MV-4-11 (cell line): ENCODE results near the gene PPP6R2.

Experiments
- DNase-seq: peaks from one replicate; lab custom pipeline; 2025; lab: John Stamatoyannopoulos, UW

The PPP6R2 gene

DNA sequence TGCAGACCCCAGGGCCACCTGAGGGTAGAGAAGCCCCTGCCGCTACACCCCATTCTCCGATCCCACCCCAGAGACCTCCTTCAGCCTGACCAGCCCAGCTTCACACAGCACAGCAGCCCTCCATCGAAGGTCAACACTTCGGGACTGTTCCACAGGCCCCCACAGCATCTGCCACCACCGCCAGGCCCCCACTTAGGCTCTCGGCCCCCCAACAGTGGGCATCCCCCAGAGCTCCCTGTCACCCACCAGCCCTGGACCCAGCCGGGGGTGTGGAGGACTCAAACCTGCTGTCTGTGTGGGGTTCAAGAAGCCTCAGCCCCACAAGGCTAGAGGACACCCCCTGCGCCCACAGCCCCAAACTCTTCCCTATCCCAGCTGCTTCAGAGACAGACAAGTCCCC lies 125.5 kb downstream of the PPP6R2 start:
- DNase-seq, result no peak

DNA sequence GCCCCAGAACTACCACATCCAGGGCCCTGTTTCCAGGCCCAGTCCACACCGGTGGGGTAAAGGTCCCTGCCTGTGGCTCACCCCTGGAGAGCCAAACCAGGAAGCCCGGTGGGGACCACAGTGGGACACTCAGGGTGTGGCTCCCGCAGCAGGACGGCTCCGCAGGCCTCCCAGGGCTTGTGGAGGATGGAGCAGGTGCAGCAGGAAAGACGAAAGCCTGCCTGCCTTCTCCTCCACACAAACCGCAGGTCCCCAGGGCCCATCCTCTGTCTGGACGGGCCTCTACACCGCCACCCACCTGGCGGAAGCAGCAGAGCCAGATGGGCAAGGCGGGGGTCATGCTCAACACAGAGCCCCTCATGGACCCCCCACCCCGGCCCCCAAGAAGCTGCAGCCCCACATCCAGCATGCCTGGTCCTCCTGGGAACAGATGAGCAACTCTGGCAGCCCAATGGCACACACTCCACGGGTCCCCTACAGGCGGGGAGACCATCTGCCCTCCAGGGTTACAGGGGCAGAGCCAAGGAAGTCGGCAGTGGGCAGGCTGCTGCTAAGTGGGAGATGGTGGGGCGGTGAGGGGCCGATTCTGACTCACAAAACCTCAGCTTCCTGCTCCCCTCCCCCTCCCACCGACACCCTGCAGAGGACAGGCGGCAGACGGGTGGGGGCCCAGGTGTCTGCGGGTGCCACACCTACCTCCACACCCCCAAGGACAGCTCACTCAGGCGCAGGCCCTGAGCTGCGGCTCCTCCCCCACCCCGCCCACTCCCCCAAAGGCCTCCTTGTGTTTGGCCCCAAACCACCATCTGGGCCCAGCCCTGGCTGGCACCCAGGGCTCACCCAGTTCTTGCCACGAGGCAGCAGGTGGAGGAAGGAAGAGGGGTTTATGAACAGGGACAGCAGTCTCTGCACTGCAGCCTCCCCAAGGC lies 126.5 kb downstream of the PPP6R2 start:
- DNase-seq, result peak; percentile 87

DNA sequence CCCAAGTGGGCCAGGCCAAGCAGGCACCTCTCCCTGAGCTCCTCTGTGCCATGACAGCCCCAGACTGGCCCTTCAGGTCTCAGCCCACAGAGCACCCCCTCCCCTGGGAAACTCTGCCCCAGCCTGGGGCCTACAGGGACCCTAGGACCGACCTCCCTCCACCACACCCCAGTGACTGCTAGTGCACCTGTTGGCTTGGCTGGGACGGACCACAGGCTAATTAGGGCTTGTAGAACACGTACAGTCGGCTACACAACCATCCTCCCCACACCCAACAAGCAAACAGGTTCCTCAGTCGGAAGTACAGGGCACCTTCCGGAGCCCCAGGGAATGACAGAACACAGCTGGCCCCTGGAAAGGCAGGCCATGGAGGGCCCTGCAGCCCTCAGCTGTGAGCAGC lies 127.4 kb downstream of the PPP6R2 start:
- DNase-seq, result no peak

DNA sequence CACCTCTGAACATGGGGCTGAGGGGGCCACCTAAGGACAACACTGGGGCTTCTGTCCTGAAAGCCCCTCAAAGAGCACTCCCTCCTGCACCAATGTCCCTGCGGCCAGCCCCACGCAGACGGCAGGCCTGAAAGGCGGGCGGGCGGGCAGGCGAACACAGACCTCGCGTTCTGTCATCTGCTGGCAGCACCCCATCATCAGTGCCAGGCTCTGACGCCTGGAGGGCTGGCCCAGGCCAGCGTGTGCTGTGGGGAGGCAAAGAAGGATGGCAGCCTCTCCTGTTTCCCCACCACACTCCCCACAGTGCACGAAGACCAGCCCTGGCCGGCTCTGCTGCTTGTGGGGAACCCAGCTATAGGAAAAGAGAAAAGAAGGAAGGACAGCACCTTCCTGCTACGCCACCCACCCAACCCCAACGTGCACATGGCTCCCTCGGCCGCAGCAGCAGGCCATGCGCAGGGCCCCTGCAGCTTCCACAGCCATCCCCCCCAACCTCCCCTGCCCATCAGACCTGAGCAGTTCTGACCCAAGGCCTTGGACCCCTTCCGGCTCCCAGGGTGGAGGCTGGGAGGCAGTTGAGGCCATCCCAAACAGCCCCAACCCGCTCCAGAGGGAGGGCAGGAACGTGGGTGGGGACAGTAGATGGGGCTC lies 128.2 kb downstream of the PPP6R2 start:
- DNase-seq, result no peak

DNA sequence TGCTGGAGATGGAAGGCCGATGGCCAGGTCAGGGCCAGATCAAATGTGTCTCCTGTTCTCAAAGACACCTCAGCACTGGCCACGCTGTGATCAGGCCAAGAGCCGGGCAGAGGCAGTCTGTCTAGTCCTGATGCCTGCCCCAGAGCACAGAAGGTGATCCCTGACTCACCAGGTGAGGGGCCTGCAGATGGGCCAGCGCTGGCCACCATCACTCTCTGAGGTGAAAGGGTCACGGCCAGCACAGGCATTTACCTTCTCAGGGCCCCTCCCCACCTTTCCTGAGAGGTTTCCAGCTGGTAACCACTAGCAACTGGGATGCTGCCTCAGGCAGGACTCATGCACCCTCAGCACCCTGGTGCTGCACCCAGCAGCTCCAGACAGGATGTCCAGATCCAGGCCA lies 128.8 kb downstream of the PPP6R2 start:
- no peak for DNase-seq

DNA sequence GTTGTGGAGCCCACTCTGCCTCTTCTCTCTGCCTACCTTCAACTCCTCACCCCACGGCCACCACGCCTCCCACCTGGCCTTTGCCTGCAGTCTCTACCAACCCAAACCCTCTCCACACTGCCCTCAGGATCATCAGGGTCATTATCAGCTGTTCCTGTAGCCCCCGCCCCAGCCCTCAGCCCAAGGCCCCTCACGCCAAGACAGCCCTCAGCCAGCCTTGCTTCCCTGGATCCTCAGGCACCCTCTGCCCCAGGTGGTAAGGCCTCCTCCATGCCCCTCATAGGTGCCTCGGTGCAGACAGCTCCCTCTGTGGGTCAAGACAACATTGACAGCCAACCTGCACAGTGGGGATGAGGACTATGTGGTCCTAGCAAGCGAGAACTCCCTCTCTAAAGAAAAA lies 130.0 kb downstream of the PPP6R2 start:
- DNase-seq, result no peak

DNA sequence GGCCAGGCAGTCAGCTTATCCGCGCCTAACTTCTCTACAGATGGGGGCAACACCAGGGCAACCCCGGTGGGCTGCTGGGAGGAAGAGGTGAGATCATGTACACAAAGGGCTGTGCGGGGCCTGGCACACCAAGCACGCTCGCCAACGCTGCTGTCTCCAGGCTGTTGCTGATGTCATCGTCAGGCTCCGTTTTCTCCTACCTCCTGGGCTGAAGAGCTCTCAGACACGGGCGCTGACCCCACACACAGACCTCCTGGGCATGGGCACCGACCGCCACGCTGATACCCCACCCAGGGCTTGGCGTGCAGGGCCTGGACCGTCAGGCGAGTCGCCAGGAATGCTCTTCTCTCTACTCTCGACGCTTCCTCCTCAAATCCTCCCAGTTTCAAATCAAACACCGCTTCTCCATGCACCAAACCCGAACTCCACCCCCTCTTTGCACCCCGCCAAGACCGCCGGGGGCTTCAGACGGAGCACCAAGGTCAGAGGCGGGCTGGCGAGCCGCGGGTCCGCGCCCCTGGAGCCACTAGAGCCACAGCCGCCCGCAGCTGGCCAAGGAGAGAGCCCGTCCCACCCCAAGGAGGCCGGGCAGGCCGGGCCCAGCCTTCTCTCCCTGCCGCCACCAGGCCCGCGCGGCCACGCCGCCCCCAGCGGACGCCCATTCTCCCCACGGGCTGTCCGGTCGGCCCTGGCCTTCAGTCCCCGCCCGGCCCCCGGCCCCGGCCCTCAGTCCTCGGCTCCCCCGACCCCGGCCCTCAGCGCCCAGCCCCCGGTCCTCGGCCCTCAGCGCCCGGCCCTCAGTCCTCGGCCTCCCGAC lies 130.9 kb downstream of the PPP6R2 start:
- DNase-seq, result no peak

DNA sequence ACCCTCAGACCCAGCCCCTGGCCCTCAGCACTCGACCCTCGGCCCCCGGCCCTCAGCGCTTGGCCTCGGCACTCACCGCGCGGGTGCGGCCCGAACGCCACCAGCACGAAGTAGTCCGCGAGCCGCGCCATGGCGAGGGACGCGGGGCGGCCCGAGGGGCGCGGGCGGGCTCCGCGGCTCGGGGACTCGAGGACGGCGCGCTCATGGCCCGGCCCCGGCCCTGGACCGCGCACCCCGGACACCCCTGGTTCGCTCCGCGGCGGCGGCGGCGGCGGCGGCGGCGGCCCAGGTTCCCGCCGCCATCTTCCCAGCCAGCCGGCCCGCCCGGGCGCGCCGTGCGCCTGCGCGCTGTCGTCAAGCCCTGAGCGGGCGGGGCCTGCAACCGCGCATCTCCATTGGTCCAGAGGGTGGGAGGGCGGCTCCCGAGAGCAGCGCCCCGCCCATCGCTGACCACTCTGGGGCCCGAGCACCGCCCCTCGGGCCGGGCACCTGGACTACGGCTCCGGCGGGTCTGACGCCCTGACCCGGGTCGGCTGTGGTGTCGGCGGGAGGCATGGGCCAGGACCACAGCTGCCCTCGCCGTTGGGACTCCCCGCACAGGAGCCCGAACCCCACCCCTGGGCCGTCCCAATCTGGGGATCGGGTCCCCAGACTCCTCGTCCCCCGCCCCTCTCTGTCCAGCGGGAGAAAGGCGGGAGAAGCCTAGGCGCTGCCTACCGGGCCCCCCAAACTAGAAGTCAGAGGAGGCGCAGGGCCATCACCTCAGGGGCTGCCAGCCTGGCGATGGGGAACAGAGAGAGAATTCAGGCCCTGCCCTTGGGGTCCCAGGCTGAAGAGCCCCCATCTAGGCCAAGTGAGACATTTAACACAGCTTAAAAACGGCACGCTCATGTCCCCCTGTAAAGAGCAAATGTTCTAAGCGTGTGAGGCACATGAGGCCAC lies 131.9 kb downstream of the PPP6R2 start, which contains the start of gene SBF1:
Gene SBF1, minus strand, starts transcription at position 326 of the 942 bp plus-strand sequence. Its CDS starts 195 bp downstream, at position 131.
- peak; percentile 75 for DNase-seq

DNA sequence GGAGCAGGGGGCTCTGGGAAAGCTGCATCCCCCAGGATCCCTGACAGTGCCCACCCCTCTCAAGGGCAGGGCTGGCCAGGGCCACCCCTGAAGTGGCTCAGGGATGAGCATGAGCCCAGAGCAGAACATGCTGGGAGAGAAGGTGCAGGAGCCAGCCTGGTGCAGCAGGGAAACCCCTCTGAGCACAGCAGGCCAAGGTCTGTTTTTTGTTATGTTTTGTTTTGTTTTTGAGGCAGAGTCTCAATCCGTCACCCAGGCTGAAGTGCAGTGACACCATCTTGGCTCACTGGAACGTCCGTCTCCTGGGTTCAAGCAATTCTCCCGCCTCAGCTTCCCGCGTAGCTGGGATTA lies 132.5 kb downstream of the PPP6R2 start:
- DNase-seq, result no peak

DNA sequence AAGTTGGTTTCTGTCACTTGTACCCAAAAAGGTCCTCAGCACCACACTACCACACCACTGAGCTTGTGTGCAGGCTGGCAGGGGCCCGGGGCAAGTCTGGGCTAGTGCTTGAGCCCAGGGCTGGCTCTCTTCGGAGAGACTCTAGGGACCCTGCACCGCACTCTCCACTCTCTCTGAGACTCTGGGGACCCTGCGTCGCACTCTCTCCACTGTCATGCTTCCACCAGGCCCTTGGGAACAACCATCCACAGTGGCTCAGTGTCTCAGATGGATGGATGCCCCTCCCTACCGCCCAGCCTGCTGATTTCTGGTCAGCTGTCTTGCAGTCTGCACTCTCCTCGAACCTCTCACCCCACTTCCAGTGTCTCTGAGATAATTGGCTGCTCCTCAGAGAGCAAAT lies 133.7 kb downstream of the PPP6R2 start:
- no peak for DNase-seq

DNA sequence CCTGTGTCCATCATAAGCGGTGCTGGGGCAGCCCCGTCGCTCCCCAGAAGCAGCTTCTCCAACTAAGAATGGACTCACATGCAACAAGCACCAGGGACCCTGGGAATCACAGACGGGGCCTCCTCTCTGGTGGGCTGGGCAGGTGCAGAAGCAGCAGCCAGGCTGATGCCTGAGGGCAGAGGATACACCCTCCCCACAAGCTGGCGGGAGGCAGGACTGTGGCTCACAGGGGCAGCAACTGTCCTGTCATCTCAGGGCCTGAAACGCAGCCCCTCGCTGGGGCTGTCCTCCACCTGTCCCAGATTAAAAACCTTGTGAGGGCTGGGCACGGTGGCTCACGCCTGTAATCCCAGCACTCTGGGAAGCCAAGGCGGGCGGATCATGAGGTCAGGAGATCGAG lies 134.8 kb downstream of the PPP6R2 start:
- DNase-seq, result no peak

DNA sequence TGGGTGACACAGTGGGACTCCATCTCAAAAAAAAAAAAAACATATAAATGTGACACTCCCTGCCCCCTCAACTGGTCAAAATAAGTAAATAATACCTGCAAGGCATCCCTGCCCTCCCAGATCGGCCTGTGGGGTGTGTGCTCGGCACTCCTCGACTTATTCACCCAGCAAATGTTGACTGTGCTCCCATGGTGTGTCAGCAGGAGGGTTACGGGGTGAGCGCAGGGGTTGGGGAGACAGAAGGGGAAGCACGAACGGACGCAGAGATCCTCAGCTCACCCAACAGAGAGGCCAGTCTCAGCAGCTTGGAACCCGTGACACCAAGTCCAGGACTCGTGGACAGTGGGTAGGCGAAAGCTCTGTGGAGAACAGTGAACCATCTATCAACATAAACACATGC lies 136.6 kb downstream of the PPP6R2 start:
- DNase-seq, result no peak

DNA sequence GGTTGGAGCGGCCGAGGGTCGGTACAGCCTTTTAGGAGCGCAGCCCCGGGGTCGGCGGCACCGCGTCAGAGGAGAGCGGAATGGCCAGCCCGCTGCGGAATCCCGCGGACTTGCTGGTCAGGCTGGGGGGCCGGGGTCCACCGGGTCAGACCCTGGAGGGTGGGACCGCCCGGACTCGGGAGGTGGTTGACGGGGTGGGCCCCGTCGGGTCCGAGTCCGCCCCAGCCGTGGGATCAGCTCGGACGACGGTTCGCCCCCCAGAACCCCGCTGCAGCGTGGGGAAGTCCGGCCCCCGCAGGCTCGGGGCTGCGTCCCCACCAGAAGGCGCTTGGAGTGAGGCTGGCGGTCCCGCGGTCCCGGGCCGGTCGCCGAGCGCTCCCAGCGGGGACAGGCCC lies 137.9 kb downstream of the PPP6R2 start:
- no peak for DNase-seq

DNA sequence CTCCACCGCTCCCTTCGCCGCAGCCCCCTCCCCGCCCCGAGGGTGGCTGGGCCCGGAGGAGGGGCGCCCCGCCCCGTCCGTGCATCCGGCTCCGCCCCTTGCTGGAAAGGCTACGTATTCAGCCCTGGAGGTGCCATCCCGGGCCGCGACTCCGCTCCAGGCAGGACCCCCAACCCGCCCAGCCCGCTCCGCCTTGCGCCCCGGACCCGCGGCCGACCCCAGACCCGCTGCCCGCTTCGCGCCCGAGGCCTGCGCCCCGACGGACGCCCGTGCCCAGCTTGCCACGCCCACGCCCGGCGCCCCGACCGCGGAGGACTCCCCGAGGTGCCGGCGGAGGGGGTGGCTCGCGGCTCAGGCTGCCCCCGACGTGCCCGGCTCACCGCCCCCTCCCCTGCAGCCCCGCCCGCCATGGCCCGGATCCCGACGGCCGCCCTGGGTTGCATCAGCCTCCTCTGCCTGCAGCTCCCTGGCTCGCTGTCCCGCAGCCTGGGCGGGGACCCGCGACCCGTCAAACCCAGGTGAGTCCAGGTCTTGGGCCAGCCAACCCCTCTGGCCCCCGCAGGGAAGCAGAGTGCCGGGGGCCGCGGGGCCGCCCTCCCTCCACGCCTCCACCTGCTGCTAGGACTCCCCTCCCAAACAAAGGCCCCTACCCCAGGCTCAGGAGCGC lies 138.4 kb downstream of the PPP6R2 start, which contains the start of gene ADM2:
Gene ADM2, plus strand, starts transcription at position 104 of the 667 bp plus-strand sequence. Its CDS starts 305 bp downstream, at position 409.
- DNase-seq, result no peak

DNA sequence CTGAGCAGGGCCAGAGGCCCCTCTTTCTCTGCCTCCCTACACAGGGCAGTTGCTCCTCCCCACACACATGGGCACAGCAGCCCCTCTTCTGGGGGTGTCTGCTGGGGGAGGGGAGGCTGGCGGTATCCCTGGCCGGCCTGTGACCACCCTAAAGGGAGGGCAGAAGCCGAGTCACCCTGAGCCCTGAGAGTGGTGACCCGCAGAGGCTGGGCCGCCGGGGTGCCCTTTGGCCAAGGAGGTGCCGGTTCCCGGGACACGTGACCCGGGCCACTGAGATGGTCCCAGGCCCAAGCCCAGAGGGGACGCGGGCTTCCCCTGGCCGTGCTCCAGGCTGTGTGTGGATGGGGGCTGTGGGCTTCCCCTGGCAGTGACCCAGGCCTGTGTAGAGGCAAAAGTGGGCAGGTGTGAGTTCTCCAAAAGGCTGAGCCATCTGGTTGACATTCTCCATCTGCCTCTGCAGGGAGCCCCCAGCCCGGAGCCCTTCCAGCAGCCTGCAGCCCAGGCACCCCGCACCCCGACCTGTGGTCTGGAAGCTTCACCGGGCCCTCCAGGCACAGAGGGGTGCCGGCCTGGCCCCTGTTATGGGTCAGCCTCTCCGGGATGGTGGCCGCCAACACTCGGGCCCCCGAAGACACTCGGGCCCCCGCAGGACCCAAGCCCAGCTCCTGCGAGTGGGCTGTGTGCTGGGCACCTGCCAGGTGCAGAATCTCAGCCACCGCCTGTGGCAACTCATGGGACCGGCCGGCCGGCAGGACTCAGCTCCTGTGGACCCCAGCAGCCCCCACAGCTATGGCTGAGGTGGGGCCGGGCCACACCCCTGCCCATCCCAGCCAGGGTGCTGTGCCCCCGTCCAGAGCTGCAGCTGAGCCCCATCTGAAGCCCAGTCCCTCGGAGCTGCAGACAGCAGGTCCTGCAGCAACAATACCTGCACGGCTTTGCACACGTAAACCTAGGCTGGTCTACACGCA lies 139.3 kb downstream of the PPP6R2 start:
- no peak for DNase-seq

DNA sequence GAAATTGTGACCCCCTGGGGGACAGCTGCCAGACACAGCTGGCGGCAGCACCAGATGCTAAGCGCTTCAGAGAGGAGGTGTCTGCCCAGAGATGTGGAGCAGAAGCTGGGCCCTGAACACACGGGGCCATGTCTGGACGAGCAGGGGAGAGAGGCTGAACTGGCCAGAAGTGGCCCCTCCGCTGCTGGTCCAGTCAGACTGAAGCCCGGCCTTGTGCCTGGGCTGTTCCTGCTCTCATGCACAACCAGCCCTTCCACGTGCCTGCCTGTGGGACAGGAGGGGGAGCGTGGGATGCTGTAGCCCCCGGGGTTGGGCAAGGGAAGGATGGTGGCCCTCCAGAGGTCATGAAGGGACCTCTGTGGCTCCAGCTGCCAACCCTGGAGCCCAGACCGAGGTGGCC lies 140.0 kb downstream of the PPP6R2 start:
- no peak for DNase-seq

DNA sequence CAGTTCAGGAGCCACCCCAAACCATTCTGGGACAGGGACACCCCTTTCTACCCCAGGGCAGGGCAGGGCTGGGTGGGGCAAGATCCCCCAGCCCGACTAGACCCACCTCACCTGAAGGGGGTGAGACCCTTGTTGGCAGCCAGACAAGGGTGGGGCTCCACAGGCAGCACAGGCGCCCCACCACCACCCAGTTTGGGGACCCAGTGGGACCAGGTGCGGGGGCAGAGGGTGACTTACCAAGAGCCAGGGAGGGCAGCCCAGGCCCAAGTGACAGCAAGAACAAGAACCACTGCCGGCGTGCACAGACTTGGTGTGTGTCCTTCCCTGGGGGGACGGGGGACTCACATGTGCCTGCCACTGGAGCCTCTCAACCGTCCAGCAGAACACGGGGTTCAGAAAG lies 140.4 kb downstream of the PPP6R2 start:
- no peak for DNase-seq

DNA sequence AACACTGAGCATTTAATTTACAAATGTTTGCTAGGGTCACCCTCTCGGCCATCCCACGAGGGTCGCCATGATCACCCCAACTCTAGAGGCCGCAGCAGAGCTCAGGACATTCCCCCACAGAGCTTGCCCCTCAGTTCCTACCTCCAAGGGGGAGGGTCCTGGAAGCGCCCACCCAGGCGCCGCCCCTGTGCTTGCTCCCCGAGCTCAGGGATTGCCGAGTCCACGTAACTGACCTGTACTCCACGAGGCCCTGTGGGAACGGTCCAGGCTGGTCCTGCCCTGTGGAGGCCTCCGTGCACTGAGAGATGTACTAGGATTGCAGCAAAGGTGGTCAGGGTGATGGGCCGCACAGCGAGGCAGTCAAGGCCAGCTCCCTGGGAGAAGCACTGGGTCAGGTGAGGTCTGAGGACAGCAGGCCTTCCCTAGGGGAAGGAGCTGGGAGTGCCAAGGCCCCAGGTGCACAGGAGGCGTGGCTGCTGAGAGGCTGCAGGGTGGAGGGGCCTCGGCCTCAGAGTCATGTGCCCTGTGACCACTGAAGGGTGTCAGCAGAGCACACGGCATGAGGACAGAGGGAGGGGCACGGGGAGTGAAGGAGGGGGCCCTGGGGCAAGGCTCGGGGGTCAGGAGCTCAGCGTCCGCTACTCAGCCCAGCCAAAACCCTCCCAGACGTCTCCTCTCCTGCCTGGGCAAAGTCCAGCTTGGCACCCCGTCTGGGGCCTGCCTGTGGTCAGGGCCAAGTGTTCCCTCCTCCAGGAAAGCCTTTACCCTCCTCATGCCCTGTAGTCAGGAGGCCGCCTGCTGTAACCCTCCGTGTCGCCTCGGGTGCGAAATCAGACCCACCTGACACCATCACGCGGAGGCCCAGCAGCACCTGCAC lies 141.1 kb downstream of the PPP6R2 start:
- no peak for DNase-seq
